Mesothelial cell of epicardium (in vitro differentiated cells): ENCODE data around the gene C12orf56. TPM values are rescaled to one million over a fixed set of nuclear protein-coding genes. Genes with fewer than 3 reads are reported as not detected.
A peak's percentile ranks its signal among the peaks of the same experiment; 100 is the strongest.

Source experiments
- DNase-seq, 2 experiments: peaks; one replicate each; pipeline ENCODE4 v3.0.0; 2021; ENCODE audit warnings: low spot score in 2 of 2; ENCODE audit not compliant: unreplicated experiment in 2 of 2
- H3K27ac Mint-ChIP-seq: 2 replicates; pipeline ENCODE4 v1.8.0; 2021; ENCODE audit warnings: mixed read lengths
- H3K27me3 Mint-ChIP-seq: 2 replicates; pipeline ENCODE4 v1.8.0; 2021; ENCODE audit warnings: low read depth, mixed read lengths
- H3K36me3 Mint-ChIP-seq: 2 replicates; pipeline ENCODE4 v1.8.0; 2021; ENCODE audit warnings: mixed read lengths
- H3K4me1 Mint-ChIP-seq: 2 replicates; pipeline ENCODE4 v1.8.0; 2021; ENCODE audit warnings: mixed read lengths
- H3K4me3 Mint-ChIP-seq: 2 replicates; pipeline ENCODE4 v1.8.0; 2021; ENCODE audit warnings: mild to moderate bottlenecking, moderate library complexity, mixed read lengths
- H3K9me3 Mint-ChIP-seq: 2 replicates; pipeline ENCODE4 v1.8.0; 2021; ENCODE audit warnings: mixed read lengths
- total RNA-seq: library from RNA; stranded (reverse); gene quantifications from 3 replicates; pipeline ENCODE4 v1.2.1, GENCODE V29; 2021
- TF ChIP-seq, protein P1 (sequence below): fragments of 200-600 bp; sonication (generic); IDR thresholded peaks from one replicate; pipeline ENCODE4 v1.5.0; 2021; ENCODE audit warnings: antibody characterized with exemption; ENCODE audit not compliant: unreplicated experiment

Gene C12orf56
- total RNA-seq, 1 donor from 2014 or later = 0.45 TPM

DNA sequence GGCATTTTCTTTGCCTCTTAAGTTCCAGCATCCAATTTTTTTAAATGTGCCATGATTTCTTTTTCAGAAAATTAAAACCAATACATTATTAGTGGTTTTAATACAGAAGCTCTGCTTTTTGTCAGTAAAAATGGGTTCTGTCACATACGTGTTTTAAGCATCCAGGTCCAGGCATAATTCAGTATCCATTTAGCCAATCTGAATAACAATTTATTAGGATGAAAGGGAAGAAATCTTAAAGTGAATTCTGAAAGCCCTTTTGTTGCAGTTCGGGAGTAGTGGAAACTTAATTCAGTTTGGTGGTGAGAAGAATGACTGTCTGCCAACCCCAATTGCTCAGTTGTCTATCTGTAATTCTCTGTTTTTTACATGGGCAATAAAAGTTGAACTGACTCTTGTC is 20.9 kb upstream of the C12orf56 start:
- Mint-ChIP-seq H3K27ac (no peak overlapping the region), H3K4me1 (peaks cover 11% of the 10 kb centered on the region), H3K36me3 (peaks cover 20% of the 10 kb centered on the region), H3K27me3 (no peaks in the 10 kb centered on the region), H3K9me3 (no peaks in the 10 kb centered on the region), H3K4me3 (no peak overlapping the region)
- TF ChIP-seq, protein P1, sequence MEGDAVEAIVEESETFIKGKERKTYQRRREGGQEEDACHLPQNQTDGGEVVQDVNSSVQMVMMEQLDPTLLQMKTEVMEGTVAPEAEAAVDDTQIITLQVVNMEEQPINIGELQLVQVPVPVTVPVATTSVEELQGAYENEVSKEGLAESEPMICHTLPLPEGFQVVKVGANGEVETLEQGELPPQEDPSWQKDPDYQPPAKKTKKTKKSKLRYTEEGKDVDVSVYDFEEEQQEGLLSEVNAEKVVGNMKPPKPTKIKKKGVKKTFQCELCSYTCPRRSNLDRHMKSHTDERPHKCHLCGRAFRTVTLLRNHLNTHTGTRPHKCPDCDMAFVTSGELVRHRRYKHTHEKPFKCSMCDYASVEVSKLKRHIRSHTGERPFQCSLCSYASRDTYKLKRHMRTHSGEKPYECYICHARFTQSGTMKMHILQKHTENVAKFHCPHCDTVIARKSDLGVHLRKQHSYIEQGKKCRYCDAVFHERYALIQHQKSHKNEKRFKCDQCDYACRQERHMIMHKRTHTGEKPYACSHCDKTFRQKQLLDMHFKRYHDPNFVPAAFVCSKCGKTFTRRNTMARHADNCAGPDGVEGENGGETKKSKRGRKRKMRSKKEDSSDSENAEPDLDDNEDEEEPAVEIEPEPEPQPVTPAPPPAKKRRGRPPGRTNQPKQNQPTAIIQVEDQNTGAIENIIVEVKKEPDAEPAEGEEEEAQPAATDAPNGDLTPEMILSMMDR = no peak
- DNase-seq = no peak

DNA sequence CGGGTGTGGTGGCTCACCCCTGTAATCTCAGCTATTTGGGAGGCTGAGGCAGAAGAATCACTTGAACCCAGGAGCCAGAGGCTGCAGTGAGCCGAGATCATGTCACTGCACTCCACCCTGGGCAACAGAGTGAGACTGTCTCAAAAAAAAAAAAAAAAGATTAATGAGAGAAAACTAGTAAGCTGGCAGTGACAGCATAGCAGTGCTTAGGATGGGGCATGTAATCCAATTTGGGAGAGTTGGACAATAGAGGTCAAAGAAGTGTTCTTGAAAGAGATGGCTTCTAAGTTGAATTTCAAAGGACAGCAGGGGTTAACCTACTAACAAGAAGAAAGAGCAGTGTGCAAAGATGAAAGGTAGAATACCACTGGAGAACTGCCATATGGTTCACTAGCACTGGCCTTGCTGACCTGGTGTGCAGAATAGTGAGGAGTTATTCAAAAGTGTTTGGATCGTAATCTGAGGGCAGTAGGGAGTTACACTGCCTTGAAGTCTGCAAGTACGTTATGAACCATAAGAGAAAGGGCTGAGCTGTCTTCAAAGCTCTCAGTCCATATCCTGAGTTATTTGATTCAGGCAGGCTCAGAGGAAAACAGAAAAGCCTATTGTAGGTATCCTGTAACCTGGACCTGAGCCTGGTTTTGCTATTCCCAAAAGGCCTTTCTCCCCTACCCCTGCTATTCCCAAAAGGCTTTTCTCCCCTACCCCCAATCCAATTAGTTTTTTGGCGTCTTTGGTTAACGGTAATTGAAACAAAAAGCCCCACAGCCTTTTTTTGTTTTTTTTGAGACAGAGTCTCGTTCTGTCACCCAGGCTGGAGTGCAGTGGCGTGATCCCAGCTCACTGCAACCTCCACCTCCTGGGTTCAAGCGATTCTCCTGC is 17.0 kb upstream of the C12orf56 start:
- no peak for DNase-seq
- no peak overlapping the region for H3K4me3 Mint-ChIP-seq
- H3K9me3 Mint-ChIP-seq = no peaks in the 10 kb centered on the region
- no peaks in the 10 kb centered on the region for H3K27me3 Mint-ChIP-seq
- H3K4me1 Mint-ChIP-seq = peaks cover 18% of the 10 kb centered on the region
- H3K36me3 Mint-ChIP-seq = peaks cover 10% of the 10 kb centered on the region
- H3K27ac Mint-ChIP-seq = no peak overlapping the region
- TF ChIP-seq, protein P1 = no peak

DNA sequence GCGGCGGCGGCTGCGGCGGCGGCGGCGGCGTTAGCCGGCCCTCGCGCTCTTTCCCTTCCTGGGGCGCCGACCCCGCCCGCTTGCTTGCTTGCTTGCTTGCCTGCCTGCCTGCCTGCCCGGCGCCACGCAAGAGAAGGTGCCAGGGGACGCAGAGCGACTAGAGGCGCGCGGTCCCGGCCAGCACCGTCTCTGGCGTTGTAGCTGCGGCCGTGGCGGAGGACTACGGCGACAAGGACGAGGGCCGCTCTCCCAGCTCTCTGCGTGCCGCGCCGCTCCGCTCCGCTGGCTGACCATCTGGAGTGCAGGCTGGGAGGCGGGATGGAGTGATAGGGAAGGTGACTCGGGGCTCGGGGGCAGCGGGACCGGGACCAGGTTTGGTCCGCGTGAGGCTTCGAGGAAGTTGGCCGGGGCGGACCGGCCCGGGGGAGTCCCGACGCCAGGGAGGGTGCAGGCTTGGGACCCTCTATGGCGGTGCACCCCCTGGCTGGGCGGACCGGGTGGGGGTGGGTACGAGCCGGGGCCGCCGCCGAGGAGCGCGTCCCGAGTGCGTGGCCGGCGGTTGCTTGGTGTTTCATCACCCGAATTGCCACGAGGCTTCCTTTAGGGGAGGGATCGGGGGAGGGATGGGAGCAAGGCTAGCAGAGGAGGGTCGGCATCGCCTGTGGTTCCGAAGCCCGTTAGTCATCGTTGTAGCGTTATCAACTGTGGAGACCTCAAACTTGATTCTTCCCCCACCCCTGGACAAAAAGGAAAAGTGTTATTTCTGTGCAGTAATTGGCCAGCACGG is 14.1 kb upstream of the C12orf56 start:
- Mint-ChIP-seq H3K36me3 (no peaks in the 10 kb centered on the region), H3K4me3 (peak overlapping the region; percentile 96), H3K27me3 (no peaks in the 10 kb centered on the region), H3K4me1 (peaks cover 18% of the 10 kb centered on the region), H3K27ac (peak overlapping the region; percentile 99), H3K9me3 (no peaks in the 10 kb centered on the region)
- TF ChIP-seq, protein P1 = no peak
- peak in 1 of 2 experiments; percentile 30 for DNase-seq

DNA sequence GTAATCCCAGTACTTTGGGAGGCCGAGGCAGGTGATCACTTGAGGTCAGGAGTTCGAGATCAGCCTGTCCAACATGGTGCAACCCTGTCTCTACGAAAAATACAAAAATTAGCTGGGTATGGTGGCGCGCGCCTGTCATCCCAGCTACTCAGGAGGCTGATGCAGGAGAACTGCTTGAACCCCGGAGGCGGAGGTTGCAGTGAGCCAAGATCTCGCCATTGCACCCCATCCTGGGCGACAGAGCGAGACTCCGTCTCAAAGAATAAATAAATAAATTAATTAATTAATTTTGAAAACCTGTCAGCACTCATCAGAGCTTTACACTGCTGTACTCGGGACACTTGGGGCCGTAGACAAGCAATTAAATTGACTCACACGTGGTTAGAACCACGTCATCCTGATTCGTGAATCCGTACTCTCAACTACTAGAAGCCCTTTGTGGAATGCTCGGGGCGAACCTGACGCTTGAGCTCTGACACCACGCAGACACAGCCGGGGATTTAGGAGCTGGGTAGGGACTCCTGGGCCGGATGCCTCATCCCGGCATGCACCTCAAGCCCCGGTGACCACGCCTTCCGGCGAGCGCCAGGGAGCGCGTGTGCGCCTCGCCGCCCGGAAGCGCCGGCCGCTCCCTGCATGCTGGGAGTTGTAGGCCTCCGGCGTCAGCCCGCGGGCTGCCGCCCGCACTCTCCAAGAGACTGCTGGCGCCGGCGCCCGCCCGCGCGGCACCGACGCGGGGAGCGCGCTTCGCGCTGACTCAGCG is 13.3 kb upstream of the C12orf56 start, which contains the start of gene XPOT:
Gene XPOT, plus strand, starts transcription at position 686 of the 763 bp plus-strand sequence. CDS start 5,644 bp downstream, outside the sequence.
- TF ChIP-seq, protein P1 = no peak
- peak within 1 kb of the TSS; percentile 99 for H3K27ac Mint-ChIP-seq
- H3K36me3 Mint-ChIP-seq = no peaks in the 10 kb centered on the region
- DNase-seq = peak; percentile 86 to 88
- H3K4me1 Mint-ChIP-seq = peaks cover 17% of the 10 kb centered on the region
- no peaks in the 10 kb centered on the region for H3K27me3 Mint-ChIP-seq
- H3K4me3 Mint-ChIP-seq = peak within 1 kb of the TSS; percentile 96
- H3K9me3 Mint-ChIP-seq = no peaks in the 10 kb centered on the region

DNA sequence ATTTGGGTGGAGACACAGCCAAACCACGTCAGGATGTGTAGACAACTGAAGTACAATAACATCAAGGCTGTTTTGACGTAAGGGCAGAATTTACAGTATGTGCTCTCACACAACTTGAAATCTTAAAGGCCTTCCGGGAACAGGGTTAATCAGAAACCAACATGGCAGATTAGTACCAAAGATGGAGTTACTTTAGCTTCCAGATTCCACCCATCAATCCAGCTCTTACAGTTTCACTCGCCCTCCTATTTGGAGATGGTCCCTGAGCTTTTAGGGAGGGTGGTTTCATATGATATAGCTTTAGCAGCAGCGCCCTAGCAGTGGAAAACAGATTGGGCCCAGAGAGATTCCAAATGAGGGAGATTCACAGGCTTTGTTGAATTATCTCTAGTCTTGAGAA is 11.6 kb upstream of the C12orf56 start:
- no peak for DNase-seq
- no peak overlapping the region for H3K4me3 Mint-ChIP-seq
- no peaks in the 10 kb centered on the region for H3K27me3 Mint-ChIP-seq
- TF ChIP-seq, protein P1 = no peak
- H3K27ac Mint-ChIP-seq = no peak overlapping the region
- peaks cover 11% of the 10 kb centered on the region for H3K4me1 Mint-ChIP-seq
- no peaks in the 10 kb centered on the region for H3K9me3 Mint-ChIP-seq
- no peaks in the 10 kb centered on the region for H3K36me3 Mint-ChIP-seq
